Mesenteric fat pad (tissue), 1 donor: Measurements from ENCODE around the gene C5AR2. TPM values are rescaled to one million over a fixed set of nuclear protein-coding genes. Genes with fewer than 3 reads are reported as not detected.
"Not testable (repeated sequence)": the region's sequence is repeated elsewhere in the genome, so short reads cannot be mapped to it uniquely, and the experiment has no call there.

ENCODE experiments used
- DNase-seq: peaks from one replicate; pipeline ENCODE4 v3.0.0-alpha.2; 2020; ENCODE audit warnings: low spot score
- long read RNA-seq: library from polyadenylated mRNA; unstranded; transcript quantifications from one replicate; pipeline ENCODE4 v2.0.0, GENCODE V29; 2020
- total RNA-seq: library from RNA; stranded (reverse); fragmentation: NEBNext Ultra II Directional; extraction: Animal tissue kit (Norgen Biotek cat#: 25700); gene quantifications from one replicate; pipeline ENCODE4 v1.2.1, GENCODE V29; 2021
- donor health status: DM: yes; HTN: yes; CAD: no.

The C5AR2 gene
- 13.9 TPM for total RNA-seq
- long read RNA-seq, full-length matches to known transcripts, result 1 of 3 reads
- long read RNA-seq, partial matches to known transcripts, result 0 of 3 reads
- long read RNA-seq, other reads (novel, unspliced or antisense), result 2 of 3 reads

- DNase-seq, result peak; percentile 88
Observed at GRCh38 chr19:47331931-47332547, at the start of gene C5AR2. TSS of gene C5AR2 (plus strand) at chr19:47332175. CDS start at chr19:47340800, 8,625 bp downstream.

GRCh38 chr19:47283405-47284059 lies 48.4 kb upstream of the C5AR2 start:
- no peak for DNase-seq

DNA sequence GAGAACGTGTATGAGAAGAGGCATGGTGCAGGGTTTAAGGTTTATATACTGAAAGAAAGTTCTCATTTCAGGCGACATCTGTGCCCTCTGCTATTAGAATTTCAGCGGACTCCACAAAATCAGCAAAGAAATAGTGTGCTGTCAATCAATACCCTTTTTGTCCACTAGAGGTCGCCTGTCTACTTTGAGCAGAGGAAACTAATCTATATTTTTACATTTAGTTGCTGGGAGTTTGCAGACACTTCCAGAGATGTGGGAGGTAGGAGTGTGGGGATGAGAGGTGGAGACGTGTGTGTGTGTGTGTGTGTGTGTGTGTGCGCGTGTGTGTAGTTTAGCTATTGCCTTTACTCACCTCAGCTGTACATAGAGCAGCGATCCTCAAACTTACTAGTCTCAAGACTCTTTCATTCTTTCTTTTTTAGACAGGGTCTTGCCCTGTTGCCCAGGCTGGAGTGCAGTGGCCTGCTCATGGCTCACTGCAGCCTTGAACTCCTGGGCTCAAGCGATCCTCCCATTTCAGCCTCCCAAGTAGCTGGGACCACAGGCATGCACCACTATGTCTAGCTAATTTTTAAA lies 47.6 kb upstream of the C5AR2 start:
- no peak for DNase-seq

GRCh38 chr19:47296036-47296435 lies 35.9 kb upstream of the C5AR2 start:
- no peak for DNase-seq

- not testable (repeated sequence) for DNase-seq
Observed at GRCh38 chr19:47300867-47301266, 31.1 kb upstream of the C5AR2 start.

DNA sequence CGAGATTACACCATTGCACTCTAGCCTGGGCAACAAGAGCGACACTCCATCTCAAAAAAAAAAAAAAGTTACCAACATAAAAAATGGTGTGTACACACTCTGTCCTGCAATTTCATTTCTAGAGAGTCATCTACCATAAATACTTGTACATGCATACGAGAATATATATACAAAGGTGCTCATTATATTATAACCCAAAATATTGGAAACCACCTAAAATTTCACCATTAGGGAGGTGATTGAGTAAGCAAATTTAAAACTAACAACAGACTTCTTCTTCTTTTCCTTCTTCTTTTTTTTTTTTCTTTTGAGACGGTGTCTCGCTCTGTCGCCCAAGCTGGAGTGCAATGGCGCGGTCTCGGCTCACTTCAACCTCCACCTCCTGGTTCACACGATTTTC lies 29.7 kb upstream of the C5AR2 start:
- no peak for DNase-seq

DNA sequence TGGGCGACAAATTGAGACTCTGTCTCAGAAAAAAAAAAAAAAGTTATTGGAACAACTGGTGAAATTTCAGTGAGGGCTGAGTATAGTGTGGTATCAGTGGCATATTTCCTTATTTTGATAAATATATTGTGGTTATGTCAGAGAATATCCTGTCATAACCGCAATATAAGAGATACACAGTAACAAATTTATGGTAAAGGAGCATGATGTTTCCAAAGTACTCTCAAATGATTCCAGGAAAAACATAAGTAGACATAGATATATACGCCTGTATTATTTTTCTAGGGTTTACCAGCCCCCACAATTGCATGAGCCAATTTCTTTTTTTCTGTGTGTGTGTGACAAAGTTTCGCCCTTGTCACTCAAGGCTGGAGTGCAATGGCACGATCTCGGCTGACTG lies 28.0 kb upstream of the C5AR2 start:
- no peak for DNase-seq

DNA sequence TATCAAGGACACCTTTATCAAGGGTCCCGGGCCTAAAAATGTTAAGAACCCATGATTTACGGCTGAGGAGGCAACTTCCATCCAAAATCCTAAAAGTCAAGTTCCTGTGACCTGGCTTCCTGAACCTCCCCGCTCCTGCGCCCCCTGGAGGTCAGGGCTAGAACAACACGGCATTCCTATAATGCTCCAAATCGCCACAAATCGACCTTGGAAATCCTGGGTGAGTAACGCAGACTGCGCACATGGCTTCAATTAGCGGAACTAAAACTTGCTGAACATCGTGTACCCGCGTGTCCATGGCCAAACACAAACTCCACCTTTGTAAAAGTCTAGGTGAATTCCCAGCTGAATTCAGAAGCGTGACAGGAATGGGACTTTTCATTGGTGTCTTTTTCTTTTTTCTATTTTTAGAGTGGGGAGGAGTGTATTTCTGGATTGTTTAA lies 26.6 kb upstream of the C5AR2 start:
- DNase-seq, result no peak

DNA sequence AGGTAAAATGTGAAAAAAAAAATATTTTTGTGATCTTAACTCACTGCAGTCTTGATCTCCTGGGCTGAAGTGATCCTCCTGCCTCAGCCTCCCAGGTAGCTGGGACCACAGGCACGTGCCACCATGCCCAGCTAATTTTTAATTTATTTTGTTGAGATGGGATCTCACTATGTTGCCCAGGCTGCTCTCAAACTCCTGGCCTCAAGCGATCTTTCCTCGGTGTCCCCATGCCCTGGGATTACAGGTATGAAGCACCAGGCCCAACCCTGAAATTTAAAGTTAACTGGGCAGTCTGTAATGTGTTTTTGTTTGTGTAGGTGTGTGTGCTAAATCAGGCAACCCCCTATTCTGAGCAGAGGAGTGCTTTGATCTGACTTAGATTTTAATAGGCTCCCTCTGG lies 25.7 kb upstream of the C5AR2 start:
- no peak for DNase-seq

GRCh38 chr19:47309038-47309437 lies 22.9 kb upstream of the C5AR2 start:
- DNase-seq, result no peak

GRCh38 chr19:47309608-47310007 lies 22.4 kb upstream of the C5AR2 start, which contains the start of gene C5AR1:
TSS of gene C5AR1 (plus strand) at chr19:47309861. CDS start at chr19:47309896, 35 bp downstream.
- no peak for DNase-seq

- no peak for DNase-seq
Observed at GRCh38 chr19:47310323-47310722, 21.7 kb upstream of the C5AR2 start.

DNA sequence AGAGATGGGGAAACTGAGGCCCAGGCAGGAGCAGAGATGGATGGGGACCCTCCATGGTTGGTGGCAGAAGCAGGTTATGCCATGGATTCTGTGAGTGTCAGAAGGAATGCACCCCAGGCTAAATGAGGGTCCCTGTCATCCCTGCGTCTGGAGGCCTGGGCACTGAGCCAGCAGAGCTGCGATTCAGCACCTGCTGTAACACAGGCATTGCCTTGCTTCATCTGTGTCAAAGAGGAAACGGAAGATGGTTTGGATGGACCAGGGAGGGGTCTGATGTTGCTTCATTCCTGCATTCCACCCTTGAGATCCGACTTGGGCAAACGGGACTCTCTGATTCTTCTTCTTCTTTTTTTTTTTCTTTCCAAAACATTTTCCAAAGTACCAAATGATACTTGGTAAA lies 21.2 kb upstream of the C5AR2 start:
- no peak for DNase-seq

- DNase-seq, result no peak
Observed at GRCh38 chr19:47312366-47313006, 19.5 kb upstream of the C5AR2 start.

GRCh38 chr19:47313754-47314295 lies 18.1 kb upstream of the C5AR2 start:
- no peak for DNase-seq

- DNase-seq, result no peak
Observed at GRCh38 chr19:47315125-47315821, 16.7 kb upstream of the C5AR2 start.

DNA sequence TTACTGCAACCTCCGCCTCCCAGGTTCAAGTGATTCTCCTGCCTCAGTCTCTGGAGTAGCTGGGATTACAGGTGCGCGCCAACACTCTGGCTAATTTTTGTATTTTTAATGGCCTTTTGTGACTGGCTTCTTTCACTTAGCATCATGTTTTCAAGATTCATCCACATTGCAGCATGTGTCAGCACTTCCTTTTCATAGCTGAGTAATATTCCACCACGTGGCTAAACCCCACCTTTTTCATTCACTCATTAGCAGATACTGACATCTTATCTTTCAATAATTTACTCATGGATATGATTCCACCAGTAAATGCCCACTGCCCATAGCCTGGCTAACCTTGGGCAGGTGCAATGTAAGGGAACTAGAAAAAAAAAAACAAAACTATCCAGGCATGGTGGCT lies 15.5 kb upstream of the C5AR2 start:
- DNase-seq, result no peak

GRCh38 chr19:47319923-47320871 lies 11.8 kb upstream of the C5AR2 start:
- DNase-seq, result no peak

- DNase-seq, result no peak
Observed at GRCh38 chr19:47321630-47322029, 10.3 kb upstream of the C5AR2 start.

DNA sequence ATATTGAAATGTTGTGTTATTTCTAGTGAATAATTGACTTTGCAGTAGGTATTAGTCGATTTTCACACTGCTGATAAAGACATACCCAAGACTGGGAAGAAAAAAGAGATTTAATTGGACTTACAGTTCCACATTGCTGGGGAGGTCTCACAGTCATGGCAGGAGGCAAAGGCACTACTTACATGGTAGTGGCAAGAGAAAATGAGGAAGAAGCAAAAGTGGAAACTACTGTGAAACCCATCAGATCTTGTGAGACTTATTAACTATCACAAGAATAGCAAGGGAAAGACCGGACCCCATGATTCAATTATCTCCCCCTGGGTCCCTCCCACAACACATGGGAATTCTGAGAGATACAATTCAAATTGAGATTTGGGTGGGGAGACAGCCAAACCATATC lies 9.9 kb upstream of the C5AR2 start:
- no peak for DNase-seq
